H1 (cell line): ENCODE data around the gene NIPAL4. TPM values are rescaled to one million over a fixed set of nuclear protein-coding genes. Genes with fewer than 3 reads are reported as not detected.

Experiments
- CTCF ChIA-PET: fragments of 300-600 bp; sonication (Branson Sonifier 250); formaldehyde crosslinking; loops from one replicate; lab custom pipeline; 2021; ENCODE audit not compliant: partially characterized antibody; lab: Charles Lee
- POLR2A ChIA-PET: fragments of 300-600 bp; sonication (Branson Sonifier 250); formaldehyde crosslinking; loops from one replicate; lab custom pipeline; 2021; ENCODE audit warnings: inconsistent platforms; ENCODE audit not compliant: partially characterized antibody; lab: Charles Lee
- DNase-seq, 2 experiments: peaks; one replicate each; pipeline versions ENCODE4 v3.0.0 to v3.0.0-alpha.2; 2010 to 2022; ENCODE audit warnings: low spot score in 2 of 2, low read depth in 1 of 2, mixed read lengths in 1 of 2
- FAIRE-seq: peaks from 2 replicates; lab custom pipeline; 2011; peaks lifted over from hg19 to GRCh38; lab: Jason Lieb, UNC
- H2AFZ ChIP-seq: 2 replicates; pipeline ENCODE4 v1.8.1; 2012; ENCODE audit warnings: low read length, inconsistent platforms
- H2AK5ac ChIP-seq: 2 replicates; pipeline ENCODE4 v1.6.1; 2013; ENCODE audit warnings: low read depth, low read length
- H2BK120ac ChIP-seq: replicated peaks from 2 replicates; pipeline ENCODE3; 2013; ENCODE audit warnings: low read depth, low read length, inconsistent platforms
- H2BK12ac ChIP-seq: 2 replicates; pipeline ENCODE4 v1.6.1; 2013; ENCODE audit warnings: low read depth, low read length
- H2BK15ac ChIP-seq: 2 replicates; pipeline ENCODE4 v1.6.1; 2013; ENCODE audit warnings: low read length
- H2BK20ac ChIP-seq: 2 replicates; pipeline ENCODE4 v1.6.1; 2013; ENCODE audit warnings: low read length
- H2BK5ac ChIP-seq: 2 replicates; pipeline ENCODE4 v1.6.1; 2013; ENCODE audit warnings: low read depth, low read length
- H3K14ac ChIP-seq: 2 replicates; pipeline ENCODE4 v1.6.1; 2013; ENCODE audit warnings: inconsistent platforms; ENCODE audit not compliant: insufficient read length
- H3K18ac ChIP-seq: 2 replicates; pipeline ENCODE4 v1.6.1; 2013; ENCODE audit warnings: low read length; ENCODE audit errors: extremely low read depth
- H3K23ac ChIP-seq: 2 replicates; pipeline ENCODE4 v1.6.1; 2013; ENCODE audit warnings: inconsistent platforms; ENCODE audit not compliant: insufficient read length
- H3K23me2 ChIP-seq: 2 replicates; pipeline ENCODE4 v1.6.1; 2013; ENCODE audit warnings: low read depth, low read length
- H3K27ac ChIP-seq: 2 replicates; pipeline ENCODE4 v1.6.1; 2011; ENCODE audit warnings: low read depth, low read length, inconsistent platforms
- H3K27me3 ChIP-seq, 4 experiments: replicated peaks in 1 of 4; 1 replicate in 1 of 4; 2 replicates in 3 of 4; pipeline versions ENCODE4 v1.6.1 to v1.8.1; 2011 to 2013; ENCODE audit warnings: low read length in 3 of 4, mild to moderate bottlenecking in 3 of 4, inconsistent platforms in 2 of 4, mixed read lengths in 2 of 4, moderate library complexity in 1 of 4; ENCODE audit not compliant: control insufficient read depth in 3 of 4, insufficient read depth in 3 of 4; ENCODE audit errors: extremely low read depth in 1 of 4
- H3K36me3 ChIP-seq, 4 experiments: 2 replicates each; pipeline versions ENCODE4 v1.6.1 to v1.8.1; 2011 to 2013; ENCODE audit warnings: mild to moderate bottlenecking in 4 of 4, low read length in 3 of 4, moderate library complexity in 2 of 4, control low read depth in 1 of 4, inconsistent platforms in 1 of 4; ENCODE audit not compliant: insufficient read depth in 4 of 4, control insufficient read depth in 2 of 4
- H3K4ac ChIP-seq: replicated peaks from 2 replicates; pipeline ENCODE3; 2013; ENCODE audit warnings: low read length, low read depth, mixed read lengths, inconsistent platforms; ENCODE audit not compliant: insufficient read length
- H3K4me1 ChIP-seq, 4 experiments: replicated peaks in 1 of 4; 1 replicate in 1 of 4; 2 replicates in 3 of 4; pipeline versions ENCODE4 v1.6.1 to v1.8.1; 2011 to 2013; ENCODE audit warnings: low read length in 3 of 4, inconsistent platforms in 2 of 4, mixed read lengths in 1 of 4; ENCODE audit not compliant: insufficient read depth in 4 of 4, control insufficient read depth in 3 of 4
- H3K4me2 ChIP-seq, 2 experiments: 2 replicates each; pipeline versions ENCODE4 v1.6.1 to v1.8.1; 2011 to 2013; ENCODE audit warnings: low read depth in 2 of 2, low read length in 2 of 2, control low read depth in 1 of 2, inconsistent platforms in 1 of 2, mild to moderate bottlenecking in 1 of 2; ENCODE audit not compliant: insufficient read depth in 1 of 2
- H3K4me3 ChIP-seq, 4 experiments: fragments of 200-600, 300-600 bp in 1 of 4; sonication (generic), shearing (Covaris generic), sonication (Bioruptor Twin) in 1 of 4; 2 replicates each; pipeline versions ENCODE4 v1.5.1 to v1.8.1; 2011 to 2016; ENCODE audit warnings: low read length in 4 of 4, low read depth in 3 of 4, control low read depth in 2 of 4, inconsistent platforms in 2 of 4, mild to moderate bottlenecking in 2 of 4, mixed read lengths in 1 of 4, moderate library complexity in 1 of 4; ENCODE audit not compliant: insufficient read depth in 2 of 4; ENCODE audit errors: extremely low read depth in 1 of 4
- H3K56ac ChIP-seq: replicated peaks from 2 replicates; pipeline ENCODE3; 2013; ENCODE audit warnings: low read depth, mild to moderate bottlenecking, mixed read lengths, low read length, inconsistent platforms; ENCODE audit not compliant: insufficient read length
- H3K79me1 ChIP-seq: 2 replicates; pipeline ENCODE4 v1.6.1; 2013; ENCODE audit warnings: low read depth, low read length, control low read depth
- H3K79me2 ChIP-seq, 2 experiments: 2 replicates each; pipeline versions ENCODE4 v1.6.1 to v1.8.1; 2012 to 2013; ENCODE audit warnings: low read length in 2 of 2, mild to moderate bottlenecking in 2 of 2, inconsistent platforms in 1 of 2; ENCODE audit not compliant: insufficient read depth in 2 of 2, control insufficient read depth in 1 of 2
- H3K9ac ChIP-seq, 4 experiments: replicated peaks in 1 of 4; 1 replicate in 1 of 4; 2 replicates in 3 of 4; pipeline versions ENCODE4 v1.6.1 to v1.8.1; 2011 to 2013; ENCODE audit warnings: low read depth in 3 of 4, low read length in 3 of 4, control low read depth in 2 of 4, mild to moderate bottlenecking in 2 of 4, moderate library complexity in 2 of 4, inconsistent platforms in 1 of 4; ENCODE audit errors: extremely low read depth in 1 of 4
- H3K9me3 ChIP-seq, 2 experiments: 2 replicates each; pipeline versions ENCODE4 v1.6.1 to v1.8.1; 2012 to 2013; ENCODE audit warnings: mild to moderate bottlenecking in 2 of 2, moderate library complexity in 2 of 2, control low read depth in 1 of 2, inconsistent platforms in 1 of 2, low read depth in 1 of 2, low read length in 1 of 2, mixed read lengths in 1 of 2; ENCODE audit not compliant: insufficient read depth in 2 of 2
- H4K20me1 ChIP-seq, 2 experiments: replicated peaks in 1 of 2; 2 replicates each; pipeline versions ENCODE3 to v1.8.1; 2011 to 2013; ENCODE audit warnings: inconsistent platforms in 2 of 2, low read length in 2 of 2, mild to moderate bottlenecking in 1 of 2; ENCODE audit not compliant: insufficient read depth in 2 of 2, control insufficient read depth in 1 of 2
- H4K5ac ChIP-seq: 2 replicates; pipeline ENCODE4 v1.6.1; 2013; ENCODE audit warnings: low read length, low read depth, mixed read lengths, inconsistent platforms; ENCODE audit not compliant: insufficient read length
- H4K8ac ChIP-seq: 2 replicates; pipeline ENCODE4 v1.8.0; 2013; ENCODE audit warnings: mild to moderate bottlenecking, moderate library complexity, low read length, inconsistent platforms; ENCODE audit not compliant: insufficient read depth; ENCODE audit errors: extremely low read depth
- H4K91ac ChIP-seq: replicated peaks from 2 replicates; pipeline ENCODE3; 2013; ENCODE audit warnings: low read length, mixed read lengths, inconsistent platforms; ENCODE audit not compliant: insufficient read length
- ASH2L ChIP-seq: fragments of 200-600, 300-600 bp; sonication (generic); IDR thresholded peaks from one replicate; pipeline ENCODE4 v1.7.1; 2017; ENCODE audit warnings: low read length
- CHD2 ChIP-seq: IDR thresholded peaks from 2 replicates; pipeline ENCODE4 v1.6.1; 2012; ENCODE audit warnings: low read length, improper control_type of control experiment
- EP300 ChIP-seq, 2 experiments: IDR thresholded peaks; 1 replicate in 1 of 2; 2 replicates in 1 of 2; pipeline ENCODE4 v1.6.1; 2011 to 2012; ENCODE audit warnings: low read depth in 2 of 2, low read length in 2 of 2, mild to moderate bottlenecking in 2 of 2, borderline replicate concordance in 1 of 2, inconsistent platforms in 1 of 2, moderate library complexity in 1 of 2
- GABPA ChIP-seq: IDR thresholded peaks from 2 replicates; pipeline ENCODE4 v1.6.1; 2011; ENCODE audit warnings: mild to moderate bottlenecking, low read length, moderate library complexity, borderline replicate concordance; ENCODE audit not compliant: insufficient read depth
- NRF1 ChIP-seq: IDR thresholded peaks from 2 replicates; pipeline ENCODE4 v1.6.1; 2011; ENCODE audit warnings: mild to moderate bottlenecking, low read depth, low read length, improper control_type of control experiment
- RAD21 ChIP-seq, 2 experiments: IDR thresholded peaks in 1 of 2; conservative IDR thresholded peaks in 1 of 2; 2 replicates each; pipeline ENCODE4 v1.6.1; 2011; ENCODE audit warnings: low read depth in 2 of 2, low read length in 2 of 2, improper control_type of control experiment in 1 of 2, inconsistent platforms in 1 of 2, mild to moderate bottlenecking in 1 of 2, moderate library complexity in 1 of 2
- RNF2 ChIP-seq: fragments of 200-900, 300-1000 bp; sonication (generic); IDR thresholded peaks from 2 replicates; pipeline ENCODE4 v1.7.1; 2016; ENCODE audit warnings: borderline replicate concordance, low read depth, mild to moderate bottlenecking, antibody characterized with exemption, low read length; ENCODE audit not compliant: poor library complexity, severe bottlenecking; ENCODE audit errors: missing control alignments
- SUZ12 ChIP-seq: fragments of 200-600 bp; sonication (generic); IDR thresholded peaks from 2 replicates; pipeline ENCODE4 v1.6.1; 2012; ENCODE audit warnings: mild to moderate bottlenecking, inconsistent platforms, low read length, moderate library complexity, mixed read lengths
- WGBS, 2 experiments: shearing (Covaris generic) in 1 of 2; methylation state at CpG; one replicate each; pipeline versions ENCODE4 v1.1.6 to v1.1.7; 2013 to 2015; ENCODE audit warnings: low lambda C conversion rate in 2 of 2, mixed read lengths in 2 of 2, inconsistent platforms in 1 of 2, low coverage in 1 of 2, missing lambda C conversion rate in 1 of 2; ENCODE audit not compliant: insufficient replicate concordance in 2 of 2, insufficient coverage in 1 of 2, insufficient read length in 1 of 2; ENCODE audit errors: extremely low coverage in 1 of 2, missing lambda C conversion rate in 1 of 2; 5-methylcytosine and 5-hydroxymethylcytosine counted together
- polyA plus RNA-seq, 7 experiments: library from polyadenylated mRNA; depleted of rRNA in 3 of 7; stranded (reverse) in 5 of 7; unstranded in 2 of 7; fragments of >200 nt in 5 of 7; fragments of 200-250 nt in 2 of 7; gene quantifications; 1 replicate in 5 of 7; 2 replicates in 1 of 7; 4 replicates in 1 of 7; pipeline versions ENCODE4 v1.2.1 to v1.2.3, GENCODE V29; 2011 to 2013; ENCODE audit warnings: missing spikeins in 2 of 7, mixed read lengths in 2 of 7
- total RNA-seq: library from RNA; stranded (reverse); fragmentation: NEBNext Ultra II Directional; extraction: Animal tissue kit (Norgen Biotek cat#: 25700); gene quantifications from 2 replicates; pipeline ENCODE4 v1.2.1, GENCODE V29; 2021

The NIPAL4 gene
- total and polyA plus RNA-seq, 2 of the 8 experiments (the other 6 are each of a cell fraction or from before 2014, with no cell fraction given) = 0.09 to 0.20 TPM

DNA sequence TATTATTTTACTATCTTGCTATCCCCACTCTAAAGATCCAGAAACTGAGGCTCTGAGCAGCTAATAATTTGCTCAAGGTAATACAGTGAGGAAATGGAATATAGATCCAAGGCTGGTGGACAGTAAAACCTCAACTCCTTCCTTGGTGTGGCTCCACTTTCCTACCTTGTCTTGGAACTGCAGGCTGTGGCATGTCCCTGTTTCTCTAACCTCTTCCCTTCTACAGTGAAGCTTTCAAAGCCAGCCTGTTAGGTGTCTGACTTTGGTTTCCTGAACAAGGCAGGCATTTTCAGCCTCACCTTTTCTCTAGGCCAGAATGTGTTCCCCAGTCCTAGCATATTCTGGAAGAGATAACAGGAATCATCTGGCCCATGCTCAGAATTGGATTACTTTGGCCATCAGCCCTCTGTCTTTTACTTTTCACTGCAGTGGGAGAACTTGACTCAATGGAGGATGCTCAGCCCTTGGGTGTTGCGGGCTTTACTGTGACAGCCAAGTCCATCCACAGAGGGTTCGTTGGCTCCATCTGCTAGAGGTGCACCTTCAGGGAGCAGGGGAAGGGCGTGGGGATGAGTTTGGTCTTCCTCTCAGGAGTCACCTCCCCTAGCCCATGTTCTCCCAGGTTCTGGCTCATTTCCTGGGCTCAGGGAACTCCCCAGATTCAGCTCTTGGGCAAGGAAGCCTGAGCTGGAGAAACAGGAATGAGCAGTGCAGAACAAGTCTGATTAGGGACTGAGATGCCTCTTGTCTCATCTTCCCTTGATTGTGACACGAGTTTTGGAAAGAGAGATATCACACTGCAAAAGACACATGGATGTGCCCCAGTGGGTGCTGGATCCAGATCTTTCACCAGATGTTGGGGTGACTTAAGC is 1.1 kb downstream of the NIPAL4 start:
- Histone ChIP-seq H3K14ac (no peak overlapping the region), H3K27ac (no peak overlapping the region), H3K23me2 (peaks cover 8% of the 10 kb centered on the region; the same call in 1 of the 2 replicates), H3K27me3 (peaks cover 9 to 30% (median 21%) of the 10 kb centered on the region in 4 experiments), H3K4ac (no peak overlapping the region), H4K8ac (no peak overlapping the region), H4K20me1 (no peaks in the 10 kb centered on the region), H3K79me1 (no peaks in the 10 kb centered on the region), H4K91ac (no peak overlapping the region), H3K4me2 (peak overlapping the region in 1 of 2 experiments; percentile 53; a peak in 1 of 4 replicates), H2BK15ac (peak overlapping the region; percentile 76; the same call in 1 of the 2 replicates), H2BK120ac (no peak overlapping the region), H3K56ac (no peak overlapping the region), H3K4me3 (peak overlapping the region in 1 of 4 experiments; percentile 93; a peak in 1 of 8 replicates), H2AK5ac (no peak overlapping the region), H3K4me1 (peaks cover 0 to 8% (median 4%) of the 10 kb centered on the region in 4 experiments), H2BK20ac (no peak overlapping the region), H2BK5ac (no peak overlapping the region), H3K36me3 (no peaks in the 10 kb centered on the region), H4K5ac (no peak overlapping the region), H3K23ac (no peak overlapping the region), H3K18ac (no peak overlapping the region), H3K9me3 (no peaks in the 10 kb centered on the region), H3K79me2 (no peaks in the 10 kb centered on the region), H2BK12ac (no peak overlapping the region), H2AFZ (no peak overlapping the region), H3K9ac (no peak overlapping the region)
- CTCF ChIA-PET = interaction anchor here (0.8 to 10.0 kb wide), 9 partner anchors 10 to 282 kb away, joined by 3 to 112 read pairs (median 5); no protein-coding TSS in a partner anchor
- TF ChIP-seq CHD2 = no peak
- no peak for TF ChIP-seq RNF2
- TF ChIP-seq NRF1 = no peak
- TF ChIP-seq SUZ12 = no peak
- TF ChIP-seq ASH2L = no peak
- TF ChIP-seq GABPA = no peak
- TF ChIP-seq EP300 (IDR thresholded peaks at IDR 0.05; ENCODE audit: borderline replicate concordance in 1 of 2, low read depth in 2 of 2, low read length in 2 of 2) = no peak
- TF ChIP-seq RAD21 (IDR thresholded peaks at IDR 0.05 in 1 of 2, conservative IDR thresholded peaks at IDR 0.05 in 1 of 2; ENCODE audit: low read depth in 2 of 2, low read length in 2 of 2) = no peak
- FAIRE-seq (no peak), DNase-seq (no peak)
- 85% methylated on average over 4 of the region's 4 CpGs; no CpG with 5 or more reads in 1 of the 2 experiments for WGBS, 2 experiments
- POLR2A ChIA-PET = interaction anchor here (0.5 to 1.5 kb wide), 3 partner anchors 8 to 1255 kb away, joined by 3 read pairs; no protein-coding TSS in a partner anchor
